ENCODE measurements around the gene MEAF6.

DNA sequence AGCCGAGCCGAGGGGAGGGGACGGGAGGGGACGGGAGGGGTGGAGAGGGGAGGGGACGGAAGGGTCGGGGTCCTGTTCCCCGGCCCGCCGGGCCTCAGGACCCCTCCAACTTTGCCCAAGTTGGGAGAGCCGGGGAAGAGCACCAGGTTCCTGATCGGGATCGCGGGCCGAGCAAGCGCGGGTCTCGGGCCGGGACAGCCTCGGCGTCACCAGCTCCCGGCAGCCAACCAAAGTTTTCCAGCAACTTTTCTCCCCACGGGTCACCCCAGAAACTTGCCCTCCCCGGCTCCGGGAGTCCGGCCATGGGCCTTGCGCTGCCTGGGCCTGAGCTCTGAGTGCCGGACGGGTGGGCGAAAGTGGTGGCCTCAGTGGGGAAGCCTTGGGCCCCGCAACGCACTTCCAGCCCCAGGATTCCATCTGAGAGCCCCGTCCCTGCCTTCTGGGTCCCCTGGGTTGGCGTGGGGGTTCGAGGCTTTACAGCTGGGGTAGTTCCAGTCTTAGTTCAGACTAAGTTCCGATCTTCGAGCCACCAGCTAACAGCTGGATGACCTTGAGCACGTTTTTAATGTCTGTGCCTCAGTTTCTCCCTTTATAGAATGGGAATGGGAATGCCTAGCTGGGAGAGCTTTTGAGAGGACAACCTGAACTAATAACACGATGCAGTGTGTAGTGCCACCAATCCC lies 39.7 kb downstream of the MEAF6 start:
- TF ChIP-seq CTCF (IDR thresholded peaks at IDR 0.05) (no peak), EZH2 (IDR thresholded peaks at IDR 0.05) (no peak), EZH2phosphoT487 (IDR thresholded peaks at IDR 0.05) (no peak)
